ENCODE measurements around the gene CLTRN. TPM values are rescaled to one million over a fixed set of nuclear protein-coding genes. Genes with fewer than 3 reads are reported as not detected.

The CLTRN gene
- total RNA-seq, 2 donors from 2014 or later = 0.36 to 0.57 TPM

- Histone ChIP-seq H3K4me3 (no peak overlapping the region), H3K9me3 (no peaks in the 10 kb centered on the region), H3K36me3 (no peaks in the 10 kb centered on the region), H3K27ac (no peak overlapping the region), H3K27me3 (replicated peaks; ENCODE audit: insufficient read depth) (no peaks in the 10 kb centered on the region), H3K4me1 (replicated peaks) (no peaks in the 10 kb centered on the region)
- intact Hi-C loops (cut with DNase I) = no loop called here
- 85% methylated on average over 6 of the region's 6 CpGs for WGBS
- DNase-seq (ENCODE audit: low spot score) = no peak
- TF ChIP-seq POLR2A (IDR thresholded peaks at IDR 0.05) (no peak), POLR2AphosphoS5 (IDR thresholded peaks at IDR 0.05) (no peak), CTCF (IDR thresholded peaks at IDR 0.05) (no peak)
Measured at GRCh38 chrX:15617111-15617510, 47.5 kb downstream of the CLTRN start.

- 76% methylated on average over 3 of the region's 3 CpGs for WGBS
- H3K27ac ChIP-seq = no peak overlapping the region
- no peaks in the 10 kb centered on the region for H3K9me3 ChIP-seq
- no peaks in the 10 kb centered on the region for H3K4me1 ChIP-seq (replicated peaks)
- no peak overlapping the region for H3K4me3 ChIP-seq
- H3K36me3 ChIP-seq = no peaks in the 10 kb centered on the region
- DNase-seq (ENCODE audit: low spot score) = no peak
- no peaks in the 10 kb centered on the region for H3K27me3 ChIP-seq (replicated peaks; ENCODE audit: insufficient read depth)
- intact Hi-C loops (cut with DNase I) = no loop called here
- no peak for TF ChIP-seq CTCF (IDR thresholded peaks at IDR 0.05)
Measured at GRCh38 chrX:15616531-15616930, 48.1 kb downstream of the CLTRN start.

- DNase-seq (ENCODE audit: low spot score) = peak; percentile 7
- Histone ChIP-seq H3K9me3 (no peaks in the 10 kb centered on the region), H3K4me1 (replicated peaks) (no peaks in the 10 kb centered on the region), H3K36me3 (no peaks in the 10 kb centered on the region), H3K27ac (no peak overlapping the region), H3K27me3 (replicated peaks; ENCODE audit: insufficient read depth) (no peaks in the 10 kb centered on the region), H3K4me3 (no peak overlapping the region)
- intact Hi-C loops (cut with DNase I) = no loop called here
- WGBS = 21% methylated on average over 5 of the region's 5 CpGs
- TF ChIP-seq POLR2AphosphoS5 (IDR thresholded peaks at IDR 0.05) (peak; percentile 46), POLR2A (IDR thresholded peaks at IDR 0.05) (no peak), CTCF (IDR thresholded peaks at IDR 0.05) (no peak)
Measured at GRCh38 chrX:15607067-15607466, 57.5 kb downstream of the CLTRN start.

GRCh38 chrX:15606136-15606535, 58.5 kb downstream of the CLTRN start:
- Histone ChIP-seq H3K4me3 (no peak overlapping the region), H3K4me1 (replicated peaks) (no peaks in the 10 kb centered on the region), H3K9me3 (no peaks in the 10 kb centered on the region), H3K27ac (no peak overlapping the region), H3K27me3 (replicated peaks; ENCODE audit: insufficient read depth) (no peaks in the 10 kb centered on the region), H3K36me3 (no peaks in the 10 kb centered on the region)
- no peak for DNase-seq (ENCODE audit: low spot score)
- 11% methylated on average over 1 of the region's 1 CpG for WGBS
- intact Hi-C loops (cut with DNase I) = no loop called here
- TF ChIP-seq CTCF (IDR thresholded peaks at IDR 0.05) (no peak), POLR2A (IDR thresholded peaks at IDR 0.05) (no peak), POLR2AphosphoS5 (IDR thresholded peaks at IDR 0.05) (no peak)

GRCh38 chrX:15605226-15605625, 59.4 kb downstream of the CLTRN start:
- H3K4me1 ChIP-seq (replicated peaks) = no peaks in the 10 kb centered on the region
- DNase-seq (ENCODE audit: low spot score) = no peak
- no peak overlapping the region for H3K27ac ChIP-seq
- no peaks in the 10 kb centered on the region for H3K27me3 ChIP-seq (replicated peaks; ENCODE audit: insufficient read depth)
- intact Hi-C loops (cut with DNase I) = no loop called here
- no peak overlapping the region for H3K4me3 ChIP-seq
- no peaks in the 10 kb centered on the region for H3K9me3 ChIP-seq
- WGBS = 100% methylated on average over 1 of the region's 1 CpG
- H3K36me3 ChIP-seq = no peaks in the 10 kb centered on the region
- no peak for TF ChIP-seq CTCF (IDR thresholded peaks at IDR 0.05)
- no peak for TF ChIP-seq POLR2AphosphoS5 (IDR thresholded peaks at IDR 0.05)
- TF ChIP-seq POLR2A (IDR thresholded peaks at IDR 0.05) = no peak
